Heart right ventricle (tissue), 16 donors: ENCODE results near the gene CIT. TPM values are rescaled to one million over a fixed set of nuclear protein-coding genes. Genes with fewer than 3 reads are reported as not detected.

Source experiments
- ATAC-seq, 8 donors: fragments of 200-7000 bp; cut with Tn5 transposase; one replicate each; pipeline ENCODE4 v1.9.1; 2020; ENCODE audit warnings: mild to moderate bottlenecking in 8 of 8, moderate library complexity in 8 of 8, moderate number of reproducible peaks in 1 of 8
- DNase-seq, 2 donors: peaks; one replicate each; pipeline ENCODE4 v3.0.0-alpha.2; 2020
- H3K27ac ChIP-seq, 10 donors: fragments of 200-600 bp; sonication (generic) in 2 of 10; one replicate each; pipeline versions ENCODE4 v1.5.0 to v1.8.0; 2020 to 2022; ENCODE audit warnings: mild to moderate bottlenecking in 3 of 10
- H3K27me3 ChIP-seq, 7 donors: fragments of 200-600 bp; one replicate each; pipeline ENCODE4 v1.8.0; 2021 to 2022; ENCODE audit warnings: mild to moderate bottlenecking in 2 of 7
- H3K36me3 ChIP-seq, 9 donors: fragments of 200-600 bp; sonication (generic) in 1 of 9; one replicate each; pipeline versions ENCODE4 v1.5.0 to v1.8.0; 2020 to 2022; ENCODE audit warnings: mild to moderate bottlenecking in 2 of 9
- H3K4me1 ChIP-seq, 9 donors: fragments of 200-600 bp; sonication (generic) in 1 of 9; one replicate each; pipeline versions ENCODE4 v1.5.0 to v1.8.0; 2020 to 2022; ENCODE audit warnings: mild to moderate bottlenecking in 4 of 9
- H3K4me3 ChIP-seq, 10 donors: fragments of 200-600 bp; sonication (generic) in 2 of 10; one replicate each; pipeline versions ENCODE4 v1.5.0 to v1.8.0; 2020 to 2022; ENCODE audit warnings: mild to moderate bottlenecking in 7 of 10, moderate library complexity in 2 of 10
- H3K9me3 ChIP-seq, 11 donors: fragments of 200-600 bp in 10 of 11; sonication (generic) in 2 of 11; one replicate each; pipeline versions ENCODE4 v1.5.0 to v1.8.0; 2013 to 2022; ENCODE audit warnings: mild to moderate bottlenecking in 2 of 11, control low read depth in 1 of 11, moderate library complexity in 1 of 11
- WGBS, 2 donors: extraction: QIAGEN DNeasy Blood & Tissue Kit; methylation state at CpG; one replicate each; pipeline ENCODE4 v1.1.7; 2013; ENCODE audit warnings: inconsistent platforms in 1 of 2; 5-methylcytosine and 5-hydroxymethylcytosine counted together
- intact Hi-C, 10 donors: fragments of 100-400 bp; cut with DNase I; formaldehyde crosslinking; loops; one replicate each; pipeline versions ENCODE4 v1.11.1 to v1.14.2; 2022
- polyA plus RNA-seq, 2 donors: library from polyadenylated mRNA; stranded (reverse); fragments of 200-250 nt; gene quantifications; one replicate each; pipeline ENCODE4 v1.2.3, GENCODE V29; 2013
- total RNA-seq, 10 donors: library from RNA; stranded (reverse); fragmentation: NEBNext Ultra II Directional in 3 of 10; extraction: Animal tissue kit (Norgen Biotek cat#: 25700) in 3 of 10; gene quantifications; one replicate each; pipeline versions ENCODE4 v1.2.1 to v1.2.4, GENCODE V29; 2021 to 2023
- TF ChIP-seq, protein P1 (sequence below), 9 donors: fragments of 200-600 bp; sonication (generic) in 2 of 9; IDR thresholded peaks; one replicate each; pipeline versions ENCODE4 v1.5.0 to v1.8.0; 2021 to 2022; ENCODE audit warnings: antibody characterized with exemption in 9 of 9, mild to moderate bottlenecking in 5 of 9, moderate library complexity in 1 of 9
- donor health status: Arrhythmogenic right ventricular cardiomyopathy.
- donor health status: ischemic (EF 13 %, LVEDD 7.1; RV severe dilation, severe dysfunction).
- donor health status: healthy with polysubstance abuse.
- donor health status: DM: no; HTN: yes; CAD: no.
- donor health status: DM: no; HTN: no; CAD: no.
- donor health status: ischemic (EF 25% LVEDD 6.9; RV normal size, moderate dysfunction).
- donor health status: ischemic (EF 25% LVEDD 5.7; RV mildly dilated, moderate dysfunction).
- donor health status: healthy.
- donor health status: DM: yes; HTN: yes; CAD: no.
- donor health status: Ischemic cardiomyopathy.
- donor health status: ischemic (EF 35%, LVEDD 5.7; RV mildly dilated, moderate dysfunction).
- donor health status: nonischemic (EF 11% LVEDD 7.7; RV severe dilation, severe dysfunction).
- donor health status: DM: yes; HTN: yes; CAD: no.
- donor health status: PGD.
- donor health status: ischemic (EF 29% LVEDD 5.4; RV normal size, mild dysfunction).
- donor health status: nonischemic (EF 23%, LVEDD 6.1; RV moderate dilation, normal function).

Gene CIT
- total and polyA plus RNA-seq, 12 donors, result 0.20 to 7.0 (median 0.92) TPM

DNA sequence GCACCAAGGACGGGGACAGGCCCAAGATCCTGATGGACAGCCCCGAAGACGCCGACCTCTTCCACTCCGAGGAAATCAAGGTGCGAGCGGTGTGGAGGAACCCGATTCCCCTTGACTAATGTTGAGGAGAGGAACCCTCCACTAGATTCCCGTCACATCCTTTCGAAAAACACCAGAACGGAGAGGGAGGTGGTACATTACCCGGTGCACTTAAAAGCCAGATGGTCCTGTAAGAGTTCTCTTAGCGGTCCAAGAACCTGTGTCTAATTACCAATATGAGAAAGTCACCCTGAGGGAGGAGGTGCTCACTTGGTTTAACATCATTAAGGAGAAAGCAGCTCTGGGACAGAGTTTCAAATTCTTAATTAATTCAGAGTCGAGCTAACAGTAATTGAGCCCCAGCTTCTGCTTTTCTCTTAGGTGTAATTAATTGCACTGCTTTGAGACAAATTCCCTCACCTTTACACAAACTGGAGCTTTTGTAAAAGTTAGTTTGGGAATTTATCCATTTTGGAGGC, 208.7 kb downstream of the CIT start:
- TF ChIP-seq, protein P1, sequence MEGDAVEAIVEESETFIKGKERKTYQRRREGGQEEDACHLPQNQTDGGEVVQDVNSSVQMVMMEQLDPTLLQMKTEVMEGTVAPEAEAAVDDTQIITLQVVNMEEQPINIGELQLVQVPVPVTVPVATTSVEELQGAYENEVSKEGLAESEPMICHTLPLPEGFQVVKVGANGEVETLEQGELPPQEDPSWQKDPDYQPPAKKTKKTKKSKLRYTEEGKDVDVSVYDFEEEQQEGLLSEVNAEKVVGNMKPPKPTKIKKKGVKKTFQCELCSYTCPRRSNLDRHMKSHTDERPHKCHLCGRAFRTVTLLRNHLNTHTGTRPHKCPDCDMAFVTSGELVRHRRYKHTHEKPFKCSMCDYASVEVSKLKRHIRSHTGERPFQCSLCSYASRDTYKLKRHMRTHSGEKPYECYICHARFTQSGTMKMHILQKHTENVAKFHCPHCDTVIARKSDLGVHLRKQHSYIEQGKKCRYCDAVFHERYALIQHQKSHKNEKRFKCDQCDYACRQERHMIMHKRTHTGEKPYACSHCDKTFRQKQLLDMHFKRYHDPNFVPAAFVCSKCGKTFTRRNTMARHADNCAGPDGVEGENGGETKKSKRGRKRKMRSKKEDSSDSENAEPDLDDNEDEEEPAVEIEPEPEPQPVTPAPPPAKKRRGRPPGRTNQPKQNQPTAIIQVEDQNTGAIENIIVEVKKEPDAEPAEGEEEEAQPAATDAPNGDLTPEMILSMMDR (IDR thresholded peaks at IDR 0.05), result no peak
- Histone ChIP-seq H3K27me3 (no peaks in the 10 kb centered on the region), H3K4me1 (peaks cover 7 to 71% (median 55%) of the 10 kb centered on the region in 9 donors), H3K36me3 (peaks cover 0 to 33% (median 7%) of the 10 kb centered on the region in 9 donors), H3K4me3 (peak overlapping the region; percentile 64 to 99 (median 90)), H3K9me3 (no peaks in the 10 kb centered on the region), H3K27ac (peak overlapping the region; percentile 83 to 97 (median 94))
- WGBS, 2 donors, result 5% methylated on average over 14 of the region's 14 CpGs
- intact Hi-C loops, result loop anchor here in 7 of 10 donors (5.0 to 10.0 kb wide), 4 partner anchors 49 to 116 kb away; no protein-coding TSS in a partner anchor
- DNase-seq, result no peak
- ATAC-seq, result peak in 2 of 8 donors; percentile 25 to 38

DNA sequence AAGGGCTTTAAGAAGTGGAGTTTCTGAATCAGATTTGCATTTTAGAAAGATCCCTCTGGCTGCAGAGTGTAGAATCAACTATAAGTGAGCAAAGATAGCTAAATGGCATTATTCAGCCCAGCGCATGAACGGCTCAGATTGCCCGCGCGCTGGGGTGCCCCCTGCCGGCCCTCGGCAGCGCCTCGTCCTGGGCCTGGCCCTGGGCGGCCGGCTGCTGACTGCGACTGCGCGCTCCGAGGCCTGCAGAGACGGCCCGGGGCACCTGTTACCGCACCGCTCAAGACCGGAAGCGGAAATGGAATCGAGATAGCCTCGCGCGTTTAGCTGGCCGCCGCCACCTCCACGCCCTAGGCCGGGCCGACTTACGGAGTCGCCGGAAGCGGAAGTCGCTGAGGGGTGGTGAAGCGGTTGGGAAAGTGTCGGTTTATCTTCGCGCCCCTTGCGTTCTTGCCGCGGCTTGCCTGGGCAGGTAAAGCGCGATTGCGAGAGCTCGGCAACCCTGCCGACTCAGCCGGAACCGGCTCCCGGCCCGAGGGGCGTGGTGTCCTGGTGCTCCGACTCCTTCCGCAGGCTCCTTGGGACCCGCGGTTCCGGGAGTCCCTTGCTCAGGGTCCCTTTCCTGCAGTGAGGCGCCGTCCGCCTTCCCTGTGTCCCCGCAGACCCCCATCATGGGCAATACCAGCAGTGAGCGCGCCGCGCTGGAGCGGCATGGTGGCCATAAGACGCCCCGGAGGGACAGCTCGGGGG, 209.4 kb downstream of the CIT start, which contains the start of gene PRKAB1:
Gene PRKAB1, plus strand, starts transcription at position 557 of the 747 bp plus-strand sequence. Its CDS starts 112 bp downstream, at position 669.
- peaks cover 7 to 65% (median 48%) of the 10 kb centered on the region in 9 donors for H3K4me1 ChIP-seq
- DNase-seq, result peak; percentile 94 to 95

DNA sequence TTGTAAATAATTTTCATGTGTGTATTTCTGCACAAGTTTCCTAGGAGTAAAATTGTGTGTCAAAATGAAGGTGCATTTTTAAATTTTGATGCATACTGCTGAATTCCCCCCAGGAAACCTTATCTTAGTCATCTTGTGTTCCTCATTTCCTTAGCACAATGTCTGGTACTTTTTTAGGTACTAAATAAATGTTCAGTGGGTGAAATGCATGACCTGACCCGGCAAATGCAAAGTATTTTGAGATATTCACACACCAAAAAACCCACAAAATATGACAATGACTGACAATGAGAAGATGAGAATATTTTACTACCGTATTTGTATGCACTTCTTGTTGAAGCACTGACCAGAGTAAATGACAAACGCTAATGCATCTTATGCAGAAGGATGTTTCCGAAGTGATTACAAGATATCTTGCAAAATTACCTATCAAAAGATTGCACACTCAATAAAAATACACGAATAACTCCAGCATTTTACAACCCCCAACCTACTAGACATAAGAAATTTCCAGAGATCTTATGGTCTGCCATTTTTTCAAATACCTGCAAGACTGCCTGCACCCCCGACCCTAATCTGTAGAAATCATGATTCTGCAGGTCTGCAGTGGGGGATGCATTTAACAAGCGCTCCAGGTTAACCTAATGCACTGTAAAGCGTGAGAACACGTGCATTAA, 210.1 kb downstream of the CIT start:
- DNase-seq, result no peak
- peak in 4 of 8 donors; percentile 1 to 12 (median 1) for ATAC-seq
- Histone ChIP-seq H3K4me3 (peak overlapping the region; percentile 64 to 99 (median 90)), H3K9me3 (no peaks in the 10 kb centered on the region), H3K27me3 (no peaks in the 10 kb centered on the region), H3K36me3 (peaks cover 0 to 19% (median 7%) of the 10 kb centered on the region in 9 donors), H3K4me1 (peaks cover 7 to 60% (median 47%) of the 10 kb centered on the region in 9 donors), H3K27ac (peak overlapping the region in 7 of 10 donors; percentile 83 to 97 (median 92))
- intact Hi-C loops, result loop anchor here in 7 of 10 donors (5.0 to 10.0 kb wide), 4 partner anchors 50 to 118 kb away; no protein-coding TSS in a partner anchor
- 14 to 19% methylated on average over 9 of the region's 9 CpGs for WGBS, 2 donors
- TF ChIP-seq, protein P1 (IDR thresholded peaks at IDR 0.05), result no peak

More for the DNA sequence above, 209.4 kb downstream of the CIT start, which contains the start of gene PRKAB1:
- Histone ChIP-seq H3K36me3 (peaks cover 0 to 27% (median 7%) of the 10 kb centered on the region in 9 donors), H3K27me3 (no peaks in the 10 kb centered on the region), H3K27ac (peak within 1 kb of the TSS; percentile 83 to 97 (median 94)), H3K9me3 (no peaks in the 10 kb centered on the region), H3K4me3 (peak within 1 kb of the TSS; percentile 64 to 99 (median 90))
- intact Hi-C loops, result loop anchor here in 7 of 10 donors (5.0 to 10.0 kb wide), 4 partner anchors 50 to 117 kb away; no protein-coding TSS in a partner anchor
- peak; percentile 99 to 100 (median 99) for ATAC-seq
- TF ChIP-seq, protein P1 (IDR thresholded peaks at IDR 0.05), result peak; percentile 88 to 100 (median 91)
- WGBS, 2 donors, result 1% methylated on average over 69 of the region's 69 CpGs
